ENCODE data around the gene RNF150. TPM values are rescaled to one million over a fixed set of nuclear protein-coding genes. Genes with fewer than 3 reads are reported as not detected.

The RNF150 gene
- total RNA-seq, 1 experiment from 2014 or later, result 4.4 TPM

DNA sequence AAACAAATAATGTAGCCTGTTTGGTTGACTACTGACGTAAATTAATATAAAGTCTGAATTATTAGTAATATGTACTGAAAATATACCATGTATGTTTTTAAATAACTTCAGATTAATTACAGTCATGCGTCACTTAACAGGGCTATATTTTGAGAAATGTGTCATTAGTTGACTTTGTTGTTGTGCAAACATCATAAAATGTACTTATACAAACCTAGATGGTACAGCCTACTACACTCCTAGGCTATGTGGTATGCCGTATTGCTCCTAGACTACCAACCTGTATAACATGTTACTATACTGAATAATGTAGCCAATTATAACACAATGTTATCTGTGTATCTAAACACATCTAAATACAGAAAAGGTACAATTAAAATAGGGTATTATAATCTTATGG, 66.6 kb downstream of the RNF150 start:
- Histone ChIP-seq H3K14ac (ENCODE audit: insufficient read depth, low read length) (no peak overlapping the region), H2BK15ac (ENCODE audit: low read depth, low read length) (no peak overlapping the region), H3K4me2 (ENCODE audit: insufficient read depth, insufficient read length, low read length) (no peak overlapping the region), H3K27ac (ENCODE audit: insufficient read length, low read depth, low read length) (no peak overlapping the region), H3K23me2 (ENCODE audit: insufficient read length, low read depth, low read length, poor library complexity, severe bottlenecking) (no peaks in the 10 kb centered on the region), H3K4me1 (ENCODE audit: insufficient read depth, low read length) (no peaks in the 10 kb centered on the region; the same call in 1 of the 2 replicates), H2AFZ (ENCODE audit: low read length) (no peak overlapping the region), H2BK20ac (ENCODE audit: low read depth, low read length, poor library complexity, severe bottlenecking) (no peak overlapping the region), H2BK120ac (ENCODE audit: low read depth, low read length, poor library complexity, severe bottlenecking) (no peak overlapping the region), H3K27me3 (ENCODE audit: insufficient read depth, low read length) (no peaks in the 10 kb centered on the region), H3K79me2 (ENCODE audit: insufficient read depth, low read length) (no peaks in the 10 kb centered on the region), H3K23ac (ENCODE audit: insufficient read length, low read depth, low read length) (no peak overlapping the region), H3K56ac (ENCODE audit: insufficient read length, low read depth, low read length) (no peak overlapping the region), H2BK12ac (ENCODE audit: insufficient read length, low read depth, low read length) (no peak overlapping the region), H4K8ac (replicated peaks; ENCODE audit: insufficient read length, low read depth, low read length) (no peak overlapping the region), H3K79me1 (ENCODE audit: insufficient read depth, low read depth, low read length, poor library complexity, severe bottlenecking) (no peaks in the 10 kb centered on the region), H2BK5ac (ENCODE audit: insufficient read length, low read length) (no peak overlapping the region), H3T11ph (ENCODE audit: low read length) (no peak overlapping the region), H3K4ac (ENCODE audit: low read depth, low read length) (no peak overlapping the region), H4K20me1 (ENCODE audit: control insufficient read depth, insufficient read depth, insufficient read length) (no peaks in the 10 kb centered on the region), H4K5ac (ENCODE audit: insufficient read length, low read depth, low read length) (no peak overlapping the region), H2AK5ac (ENCODE audit: insufficient read length, low read length) (no peak overlapping the region), H4K91ac (ENCODE audit: insufficient read length, low read depth, low read length) (no peak overlapping the region), H3K18ac (ENCODE audit: insufficient read length, low read depth, low read length) (no peak overlapping the region), H3K9ac (ENCODE audit: extremely low read depth, insufficient read length, low read length) (no peak overlapping the region), H3K9me3 (ENCODE audit: control insufficient read depth, low read depth, low read length) (no peaks in the 10 kb centered on the region)
- WGBS (ENCODE audit: extremely low coverage, insufficient read length, low lambda C conversion rate), result no CpG with 5 or more reads among the region's 3 CpGs
- Mint-ChIP-seq H3K27me3 (ENCODE audit: low read depth) (no peaks in the 10 kb centered on the region), H3K27ac (no peak overlapping the region), H3K4me3 (no peak overlapping the region), H3K36me3 (ENCODE audit: insufficient read depth in 1 of 3, low read depth in 3 of 3) (no peaks in the 10 kb centered on the region), H3K9me3 (no peaks in the 10 kb centered on the region; a peak in 1 of 5 replicates), H3K4me1 (peaks cover 0 to 2% of the 10 kb centered on the region in 2 experiments; a peak in 1 of 4 replicates)
- DNase-seq, result no peak
- TF ChIP-seq, protein P1, sequence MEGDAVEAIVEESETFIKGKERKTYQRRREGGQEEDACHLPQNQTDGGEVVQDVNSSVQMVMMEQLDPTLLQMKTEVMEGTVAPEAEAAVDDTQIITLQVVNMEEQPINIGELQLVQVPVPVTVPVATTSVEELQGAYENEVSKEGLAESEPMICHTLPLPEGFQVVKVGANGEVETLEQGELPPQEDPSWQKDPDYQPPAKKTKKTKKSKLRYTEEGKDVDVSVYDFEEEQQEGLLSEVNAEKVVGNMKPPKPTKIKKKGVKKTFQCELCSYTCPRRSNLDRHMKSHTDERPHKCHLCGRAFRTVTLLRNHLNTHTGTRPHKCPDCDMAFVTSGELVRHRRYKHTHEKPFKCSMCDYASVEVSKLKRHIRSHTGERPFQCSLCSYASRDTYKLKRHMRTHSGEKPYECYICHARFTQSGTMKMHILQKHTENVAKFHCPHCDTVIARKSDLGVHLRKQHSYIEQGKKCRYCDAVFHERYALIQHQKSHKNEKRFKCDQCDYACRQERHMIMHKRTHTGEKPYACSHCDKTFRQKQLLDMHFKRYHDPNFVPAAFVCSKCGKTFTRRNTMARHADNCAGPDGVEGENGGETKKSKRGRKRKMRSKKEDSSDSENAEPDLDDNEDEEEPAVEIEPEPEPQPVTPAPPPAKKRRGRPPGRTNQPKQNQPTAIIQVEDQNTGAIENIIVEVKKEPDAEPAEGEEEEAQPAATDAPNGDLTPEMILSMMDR (conservative IDR thresholded peaks at IDR 0.05), result no peak
